Activated CD8-positive, alpha-beta T cell treated with anti-CD3 and anti-CD28 coated beads for 36 hours (primary cell): ENCODE results near the gene ACTN4. TPM values are rescaled to one million over a fixed set of nuclear protein-coding genes. Genes with fewer than 3 reads are reported as not detected.

Source experiments
- ATAC-seq: fragments of 200-7000 bp; cut with Tn5 transposase; one replicate; pipeline ENCODE4 v1.10.0; 2021; ENCODE audit warnings: mild to moderate bottlenecking, moderate library complexity
- CTCF ChIA-PET: fragments of 350-600 bp; sonication (Branson Sonifier 250); formaldehyde crosslinking; loops from one replicate; lab custom pipeline; 2021; ENCODE audit warnings: antibody characterized with exemption; lab: Charles Lee
- POLR2A ChIA-PET: fragments of 350-600 bp; sonication (Branson Sonifier 250); formaldehyde crosslinking; loops from one replicate; lab custom pipeline; 2021; ENCODE audit warnings: antibody characterized with exemption; lab: Charles Lee
- DNase-seq: peaks from one replicate; pipeline ENCODE4 v3.0.0-alpha.2; 2020
- H3K27ac Mint-ChIP-seq: one replicate; pipeline ENCODE4 v1.8.0; 2021; ENCODE audit warnings: mild to moderate bottlenecking, mixed read lengths
- H3K27me3 Mint-ChIP-seq: one replicate; pipeline ENCODE4 v1.8.0; 2021; ENCODE audit warnings: mixed read lengths
- H3K36me3 Mint-ChIP-seq: one replicate; pipeline ENCODE4 v1.8.0; 2021; ENCODE audit warnings: low read depth, mixed read lengths
- H3K4me1 Mint-ChIP-seq: one replicate; pipeline ENCODE4 v1.8.0; 2021; ENCODE audit warnings: low read depth, mixed read lengths
- H3K4me3 Mint-ChIP-seq: one replicate; pipeline ENCODE4 v1.8.0; 2021; ENCODE audit warnings: mild to moderate bottlenecking, moderate library complexity, mixed read lengths
- H3K9me3 Mint-ChIP-seq: one replicate; pipeline ENCODE4 v1.8.0; 2021; ENCODE audit warnings: mixed read lengths
- intact Hi-C: fragments of 100-400 bp; cut with micrococcal nuclease; formaldehyde crosslinking; loops from one replicate; pipeline ENCODE4 v1.10.0; 2022
- total RNA-seq, 2 experiments: library from RNA; stranded (reverse); gene quantifications; one replicate each; pipeline ENCODE4 v1.2.3, GENCODE V29; 2021
- TF ChIP-seq, protein P1 (sequence below): fragments of 200-600 bp; IDR thresholded peaks from one replicate; pipeline ENCODE4 v1.8.0; 2022; ENCODE audit warnings: antibody characterized with exemption, mild to moderate bottlenecking

ACTN4 gene
- total RNA-seq, 2 experiments from 2014 or later: 183 to 189 TPM

- Mint-ChIP-seq H3K27ac (no peak overlapping the region), H3K4me3 (no peak overlapping the region), H3K36me3 (peaks cover 11% of the 10 kb centered on the region), H3K9me3 (no peaks in the 10 kb centered on the region), H3K27me3 (no peaks in the 10 kb centered on the region), H3K4me1 (peaks cover 56% of the 10 kb centered on the region)
- ATAC-seq (no peak), DNase-seq (no peak)
- TF ChIP-seq, protein P1, sequence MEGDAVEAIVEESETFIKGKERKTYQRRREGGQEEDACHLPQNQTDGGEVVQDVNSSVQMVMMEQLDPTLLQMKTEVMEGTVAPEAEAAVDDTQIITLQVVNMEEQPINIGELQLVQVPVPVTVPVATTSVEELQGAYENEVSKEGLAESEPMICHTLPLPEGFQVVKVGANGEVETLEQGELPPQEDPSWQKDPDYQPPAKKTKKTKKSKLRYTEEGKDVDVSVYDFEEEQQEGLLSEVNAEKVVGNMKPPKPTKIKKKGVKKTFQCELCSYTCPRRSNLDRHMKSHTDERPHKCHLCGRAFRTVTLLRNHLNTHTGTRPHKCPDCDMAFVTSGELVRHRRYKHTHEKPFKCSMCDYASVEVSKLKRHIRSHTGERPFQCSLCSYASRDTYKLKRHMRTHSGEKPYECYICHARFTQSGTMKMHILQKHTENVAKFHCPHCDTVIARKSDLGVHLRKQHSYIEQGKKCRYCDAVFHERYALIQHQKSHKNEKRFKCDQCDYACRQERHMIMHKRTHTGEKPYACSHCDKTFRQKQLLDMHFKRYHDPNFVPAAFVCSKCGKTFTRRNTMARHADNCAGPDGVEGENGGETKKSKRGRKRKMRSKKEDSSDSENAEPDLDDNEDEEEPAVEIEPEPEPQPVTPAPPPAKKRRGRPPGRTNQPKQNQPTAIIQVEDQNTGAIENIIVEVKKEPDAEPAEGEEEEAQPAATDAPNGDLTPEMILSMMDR: no peak
- ChIA-PET CTCF (interaction anchor here (1.1 to 1.5 kb wide), 2 partner anchors 56 to 240 kb away, joined by 3 read pairs; partner anchors contain the start of genes MRPS12 and SARS2), POLR2A (interaction anchor here (0.6 to 1.5 kb wide), 2 partner anchors 146 to 175 kb away, joined by 3 read pairs; no protein-coding TSS in a partner anchor)
- intact Hi-C loops: no loop called here
These were observed 43.4 kb downstream of the ACTN4 start for GRCh38 chr19:38690832-38691231.

DNA sequence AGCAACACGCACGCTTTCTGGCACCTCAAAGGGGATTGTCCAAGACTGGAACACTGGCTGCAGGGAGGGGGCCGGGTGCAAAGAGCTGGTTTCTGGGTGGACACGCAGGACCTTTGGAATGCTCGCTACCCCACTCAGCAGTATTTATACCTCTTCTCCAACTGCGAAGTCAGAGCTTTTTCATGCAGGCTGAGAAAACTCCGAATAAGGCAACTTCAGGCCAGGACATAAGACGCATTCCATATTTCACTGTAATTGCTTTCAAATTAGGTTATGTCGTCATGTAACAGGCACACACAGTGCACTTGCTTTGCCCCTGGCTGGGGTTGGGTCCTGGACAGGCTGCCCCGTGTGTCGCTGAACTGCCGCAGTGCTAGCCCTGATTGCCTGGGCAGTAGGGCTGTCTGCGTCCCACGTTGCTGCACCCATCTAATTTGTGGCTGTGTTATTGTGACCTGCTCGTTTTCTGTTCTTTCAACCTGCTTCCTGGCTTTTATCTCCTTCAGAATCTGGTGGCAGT, 44.5 kb downstream of the ACTN4 start:
- Mint-ChIP-seq H3K27ac (no peak overlapping the region), H3K9me3 (no peaks in the 10 kb centered on the region), H3K4me1 (peaks cover 47% of the 10 kb centered on the region), H3K4me3 (no peak overlapping the region), H3K27me3 (no peaks in the 10 kb centered on the region), H3K36me3 (peaks cover 12% of the 10 kb centered on the region)
- ChIA-PET CTCF (interaction anchor here (1.5 kb wide), 1 partner anchor 57 kb away, joined by 3 read pairs; no protein-coding TSS in a partner anchor), POLR2A (interaction anchor here (0.9 to 1.5 kb wide), 2 partner anchors 11 to 174 kb away, joined by 3 read pairs; no protein-coding TSS in a partner anchor)
- DNase-seq (no peak), ATAC-seq (no peak)
- intact Hi-C loops: no loop called here
- TF ChIP-seq, protein P1: no peak

- no peaks in the 10 kb centered on the region for H3K9me3 Mint-ChIP-seq
These were observed 45.3 kb downstream of the ACTN4 start for GRCh38 chr19:38692458-38693379.

DNA sequence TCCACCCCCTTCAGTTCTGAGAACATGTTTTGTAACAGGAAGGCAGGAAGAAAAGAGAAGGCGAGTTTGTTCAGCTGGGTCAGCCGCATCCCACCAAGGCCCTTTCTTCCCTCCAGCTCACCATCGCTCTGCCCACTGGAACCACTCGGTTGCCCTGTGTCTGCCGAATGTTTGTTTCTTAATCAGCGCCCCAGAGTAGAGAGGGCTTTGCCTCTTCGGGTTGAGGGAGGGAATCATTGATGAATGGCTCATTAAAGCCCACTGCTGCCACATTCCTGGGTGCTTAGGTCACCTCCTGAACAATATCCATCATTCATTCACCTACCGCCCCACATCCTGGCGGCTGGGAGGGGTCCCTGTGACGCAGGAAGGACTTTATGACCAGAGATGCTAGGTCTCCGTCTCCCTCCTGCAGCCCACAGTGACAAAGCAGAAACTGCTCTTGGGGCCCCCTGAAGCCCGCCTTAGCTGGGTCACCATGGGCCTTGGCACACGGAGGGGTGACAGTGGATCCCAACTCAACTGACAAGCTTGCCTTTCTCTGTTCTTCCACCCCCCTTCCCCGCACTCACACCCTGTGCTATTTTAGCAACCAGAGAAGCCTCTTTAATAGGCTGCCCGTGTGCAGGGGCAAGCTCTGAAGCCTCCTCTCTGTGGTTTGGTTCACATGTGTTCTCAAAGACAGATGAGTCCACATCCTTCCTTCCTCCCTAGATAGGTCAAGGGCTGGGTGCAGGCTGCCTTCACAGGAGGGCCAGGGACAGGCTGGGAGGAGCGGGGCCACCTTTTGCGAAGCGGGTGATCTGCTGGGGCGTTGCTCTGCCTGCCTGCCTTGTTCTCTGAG, 46.2 kb downstream of the ACTN4 start:
- Mint-ChIP-seq H3K4me1 (peaks cover 46% of the 10 kb centered on the region), H3K9me3 (no peaks in the 10 kb centered on the region), H3K27me3 (no peaks in the 10 kb centered on the region), H3K27ac (peak overlapping the region; percentile 77), H3K36me3 (peaks cover 12% of the 10 kb centered on the region), H3K4me3 (no peak overlapping the region)
- intact Hi-C loops: no loop called here
- ATAC-seq (peak; percentile 88), DNase-seq (peak; percentile 60)
- ChIA-PET POLR2A (interaction anchor here (0.5 to 1.0 kb wide), 4 partner anchors 37 to 528 kb away, joined by 3 to 4 read pairs (median 3); no protein-coding TSS in a partner anchor), CTCF (interaction anchor here (1.5 kb wide), 1 partner anchor 237 kb away, joined by 3 read pairs; the partner anchor contains the start of genes MRPS12 and SARS2)
- TF ChIP-seq, protein P1: no peak

More at GRCh38 chr19:38692458-38693379, 45.3 kb downstream of the ACTN4 start:
- H3K4me1 Mint-ChIP-seq: peaks cover 41% of the 10 kb centered on the region
- ChIA-PET POLR2A (interaction anchor here (0.5 to 0.9 kb wide), 2 partner anchors 12 to 529 kb away, joined by 3 to 4 read pairs; no protein-coding TSS in a partner anchor), CTCF (interaction anchor here (1.5 kb wide), 1 partner anchor 238 kb away, joined by 3 read pairs; the partner anchor contains the start of genes MRPS12 and SARS2)
- peak overlapping the region; percentile 77 for H3K27ac Mint-ChIP-seq
- H3K27me3 Mint-ChIP-seq: no peaks in the 10 kb centered on the region
- TF ChIP-seq, protein P1: no peak
- H3K36me3 Mint-ChIP-seq: peaks cover 12% of the 10 kb centered on the region
- ATAC-seq: no peak
- intact Hi-C loops: no loop called here
- H3K4me3 Mint-ChIP-seq: no peak overlapping the region
- no peak for DNase-seq
